Measurements from ENCODE around the gene RPL13.

- TF ChIP-seq CTCF (IDR thresholded peaks at IDR 0.05 in 2 of 3, conservative IDR thresholded peaks at IDR 0.05 in 1 of 3; ENCODE audit: control insufficient read depth in 2 of 3, extremely low read depth in 1 of 3, insufficient read depth in 1 of 3, low read depth in 3 of 3, low read length in 3 of 3) (peak; percentile 66 to 84 (median 73); a peak in 5 of 6 replicates), CHD4 (IDR thresholded peaks at IDR 0.05) (no peak), ZBTB40 (IDR thresholded peaks at IDR 0.05; ENCODE audit: borderline replicate concordance) (no peak), SIX5 (IDR thresholded peaks at IDR 0.05; ENCODE audit: low read depth, low read length, severe bottlenecking) (no peak), HCFC1 (IDR thresholded peaks at IDR 0.05; ENCODE audit: low read length) (no peak)
Measured at GRCh38 chr16:89574681-89575246, 14.3 kb downstream of the RPL13 start.
